Urinary bladder (tissue), 4 donors: Measurements from ENCODE around the gene ELP2. TPM values are rescaled to one million over a fixed set of nuclear protein-coding genes. Genes with fewer than 3 reads are reported as not detected.
"Not testable (repeated sequence)": the region's sequence is repeated elsewhere in the genome, so short reads cannot be mapped to it uniquely, and the experiment has no call there.

Source experiments
- DNase-seq: peaks from one replicate; pipeline ENCODE4 v3.0.0-alpha.2; 2015; ENCODE audit errors: extremely low spot score
- H3K27ac ChIP-seq: one replicate; pipeline ENCODE4 v1.5.1; 2013; ENCODE audit warnings: low read depth, mild to moderate bottlenecking, moderate library complexity
- H3K36me3 ChIP-seq: one replicate; pipeline ENCODE4 v1.6.1; 2013; ENCODE audit warnings: mild to moderate bottlenecking, moderate library complexity; ENCODE audit not compliant: insufficient read depth
- H3K4me1 ChIP-seq: one replicate; pipeline ENCODE4 v1.6.1; 2013; ENCODE audit warnings: mild to moderate bottlenecking, moderate library complexity; ENCODE audit not compliant: insufficient read depth
- H3K4me3 ChIP-seq: one replicate; pipeline ENCODE4 v1.5.1; 2013; ENCODE audit warnings: low read depth, low read length
- WGBS: extraction: QIAGEN DNeasy Blood & Tissue Kit; methylation state at CpG from one replicate; pipeline ENCODE4 v1.1.7; 2013; 5-methylcytosine and 5-hydroxymethylcytosine counted together
- polyA plus RNA-seq: library from polyadenylated mRNA; stranded (reverse); fragments of 200-250 nt; gene quantifications from one replicate; pipeline ENCODE4 v1.2.3, GENCODE V29; 2013
- total RNA-seq: library from RNA; depleted of rRNA; stranded (reverse); fragments of >200 nt; gene quantifications from one replicate; pipeline ENCODE4 v1.2.3, GENCODE V29; 2014
- donor health status: healthy with polysubstance abuse.
- donor health status: healthy.

ELP2 gene
- total and polyA plus RNA-seq, 2 donors: 47.7 to 172 TPM

DNA sequence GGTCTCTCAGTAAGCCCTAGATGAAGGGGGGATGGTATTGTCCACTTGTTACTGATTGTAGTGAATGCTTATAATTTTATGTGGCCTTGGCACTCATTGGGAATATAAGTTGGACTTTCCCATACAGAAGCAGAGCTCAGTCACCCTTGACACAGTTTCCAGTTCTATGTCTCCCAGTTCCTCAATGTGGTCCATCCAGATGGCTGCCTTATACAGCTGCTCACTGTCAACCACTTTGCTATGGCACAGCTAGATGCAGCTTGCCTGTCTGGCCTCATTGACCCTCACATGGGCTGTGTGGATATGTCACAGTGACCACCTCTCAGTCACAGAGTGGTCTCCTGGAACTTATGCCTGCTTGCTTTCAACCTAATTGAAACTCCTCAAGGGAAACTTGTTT, 22.2 kb upstream of the ELP2 start:
- DNase-seq: no peak
- no peak overlapping the region for H3K27ac ChIP-seq
- H3K4me1 ChIP-seq: no peaks in the 10 kb centered on the region
- no peak overlapping the region for H3K4me3 ChIP-seq
- no peaks in the 10 kb centered on the region for H3K36me3 ChIP-seq

DNA sequence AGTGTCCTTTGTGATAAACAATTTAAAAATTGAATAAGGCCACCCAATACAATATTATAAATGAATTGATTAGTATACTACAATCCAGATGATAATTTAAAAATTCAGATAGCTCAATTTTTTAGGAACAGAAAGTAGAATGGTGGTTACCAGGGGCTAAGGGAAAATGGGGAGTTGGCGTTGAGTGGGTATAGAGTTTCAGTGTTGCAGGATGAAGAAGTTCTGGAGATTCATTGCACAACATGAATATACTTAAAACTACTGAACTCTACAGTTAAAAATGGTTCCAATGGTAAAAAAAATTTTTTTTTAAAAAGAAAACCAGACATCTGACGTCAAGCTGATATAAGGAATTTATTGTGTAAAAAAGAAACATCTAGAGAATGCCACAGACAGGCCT, 21.5 kb upstream of the ELP2 start:
- no peak overlapping the region for H3K4me3 ChIP-seq
- 49% methylated on average over 2 of the region's 2 CpGs for WGBS
- DNase-seq: no peak
- H3K4me1 ChIP-seq: no peaks in the 10 kb centered on the region
- peaks cover 3% of the 10 kb centered on the region for H3K36me3 ChIP-seq
- H3K27ac ChIP-seq: no peak overlapping the region

DNA sequence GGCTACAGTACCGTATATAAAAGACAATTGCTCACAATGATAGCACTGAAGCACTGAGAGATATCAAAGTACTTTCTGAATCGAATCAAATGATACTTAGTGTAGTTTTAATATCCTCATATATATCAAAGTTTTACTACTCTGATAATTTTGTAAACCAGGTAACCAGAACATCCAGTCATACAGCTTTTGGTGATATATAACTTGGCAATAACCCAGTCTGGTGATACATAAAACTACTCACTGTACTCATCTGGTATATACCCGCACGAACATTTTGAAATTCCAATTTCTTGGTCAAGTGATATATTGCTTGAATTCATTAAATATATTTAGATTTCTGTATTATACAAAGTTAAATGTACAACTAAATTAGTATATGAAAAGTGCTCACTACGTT, 21.1 kb upstream of the ELP2 start:
- WGBS: 83% methylated on average over 5 of the region's 5 CpGs
- H3K4me3 ChIP-seq: no peak overlapping the region
- H3K27ac ChIP-seq: no peak overlapping the region
- no peak for DNase-seq
- peaks cover 3% of the 10 kb centered on the region for H3K36me3 ChIP-seq
- H3K4me1 ChIP-seq: no peaks in the 10 kb centered on the region

DNA sequence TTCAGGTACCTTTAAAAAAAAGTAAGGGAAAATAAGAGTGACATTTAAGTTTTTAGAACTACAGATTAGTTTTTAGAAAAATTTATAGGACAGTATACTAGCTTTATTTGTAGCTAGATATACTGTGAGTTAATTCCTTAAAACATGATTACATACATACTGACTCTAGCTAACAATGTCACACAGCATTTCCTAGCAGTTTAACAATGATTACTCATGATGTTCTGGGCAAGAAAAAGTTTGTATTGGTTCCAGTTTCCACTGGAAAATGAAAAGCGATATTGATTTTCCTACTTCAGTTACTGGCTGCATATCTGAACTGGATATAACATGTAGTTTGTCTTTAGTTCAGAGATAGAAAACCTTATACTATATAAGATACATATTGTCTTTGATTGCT, 20.0 kb upstream of the ELP2 start:
- no peak overlapping the region for H3K27ac ChIP-seq
- H3K4me1 ChIP-seq: no peaks in the 10 kb centered on the region
- DNase-seq: no peak
- no peak overlapping the region for H3K4me3 ChIP-seq
- H3K36me3 ChIP-seq: peaks cover 3% of the 10 kb centered on the region
- WGBS: 91% methylated on average over 1 of the region's 1 CpG

DNA sequence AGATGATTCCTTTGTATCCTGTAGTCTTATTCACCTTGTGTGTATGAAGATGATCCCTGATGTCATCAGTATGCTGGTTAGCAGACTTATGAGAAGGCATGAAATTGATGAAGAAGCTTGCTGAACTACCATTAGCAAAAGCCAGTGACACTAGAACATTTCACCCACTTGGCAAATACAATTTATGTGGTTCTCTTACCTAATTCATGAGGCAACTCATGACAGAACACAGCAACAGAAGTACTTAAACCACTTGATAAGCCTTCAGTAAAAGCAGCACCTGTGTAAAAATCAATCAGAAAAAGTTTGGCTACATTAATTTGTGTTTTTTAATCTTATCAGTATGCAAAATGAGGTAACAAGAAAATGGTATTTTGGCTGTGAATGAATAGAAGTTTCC, 17.4 kb upstream of the ELP2 start:
- H3K36me3 ChIP-seq: peaks cover 3% of the 10 kb centered on the region
- H3K27ac ChIP-seq: no peak overlapping the region
- H3K4me1 ChIP-seq: no peaks in the 10 kb centered on the region
- no peak for DNase-seq
- no peak overlapping the region for H3K4me3 ChIP-seq

DNA sequence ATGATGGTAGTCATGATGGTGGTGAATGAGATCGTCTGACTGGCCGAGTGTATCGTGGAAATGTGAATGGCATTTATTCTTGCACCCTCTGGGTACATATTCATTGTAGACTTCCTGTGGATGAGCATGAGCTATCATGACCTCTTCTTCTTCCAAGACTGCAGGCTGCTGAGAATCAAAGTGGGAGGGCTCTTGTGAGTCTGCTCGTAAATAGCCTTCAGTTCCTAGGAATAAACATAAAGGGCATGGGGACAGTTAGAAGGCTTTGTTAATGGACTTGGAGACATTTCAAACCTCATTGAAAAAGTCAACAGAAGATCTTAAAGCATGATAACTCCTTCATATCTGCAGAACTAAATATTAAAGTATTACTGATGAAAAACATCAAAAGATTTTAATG, 15.4 kb upstream of the ELP2 start:
- no peak overlapping the region for H3K4me3 ChIP-seq
- WGBS: 64% methylated on average over 4 of the region's 4 CpGs
- no peak overlapping the region for H3K27ac ChIP-seq
- H3K36me3 ChIP-seq: peaks cover 3% of the 10 kb centered on the region
- no peaks in the 10 kb centered on the region for H3K4me1 ChIP-seq
- DNase-seq: no peak

DNA sequence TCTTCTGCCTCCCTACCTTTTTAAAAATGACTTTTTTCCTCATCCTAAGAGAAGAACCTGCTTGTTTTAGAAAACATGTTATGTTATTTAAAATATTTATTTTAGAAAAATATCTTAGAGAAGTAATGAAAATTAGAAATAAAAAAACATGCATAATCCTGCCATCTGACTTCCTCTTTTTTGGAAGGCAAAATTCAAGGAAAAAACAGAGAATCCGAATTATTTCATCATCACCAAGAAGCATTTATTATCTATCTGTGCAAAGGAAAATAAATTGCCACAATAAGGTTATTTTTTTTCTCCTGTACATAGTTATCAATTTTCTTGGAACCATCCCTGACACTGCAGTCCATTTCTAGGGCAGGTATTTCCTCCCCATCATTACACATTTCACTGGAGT, 15.0 kb upstream of the ELP2 start:
- Histone ChIP-seq H3K36me3 (peaks cover 3% of the 10 kb centered on the region), H3K4me3 (no peak overlapping the region), H3K4me1 (no peaks in the 10 kb centered on the region), H3K27ac (no peak overlapping the region)
- DNase-seq: no peak
- 74% methylated on average over 1 of the region's 1 CpG for WGBS

DNA sequence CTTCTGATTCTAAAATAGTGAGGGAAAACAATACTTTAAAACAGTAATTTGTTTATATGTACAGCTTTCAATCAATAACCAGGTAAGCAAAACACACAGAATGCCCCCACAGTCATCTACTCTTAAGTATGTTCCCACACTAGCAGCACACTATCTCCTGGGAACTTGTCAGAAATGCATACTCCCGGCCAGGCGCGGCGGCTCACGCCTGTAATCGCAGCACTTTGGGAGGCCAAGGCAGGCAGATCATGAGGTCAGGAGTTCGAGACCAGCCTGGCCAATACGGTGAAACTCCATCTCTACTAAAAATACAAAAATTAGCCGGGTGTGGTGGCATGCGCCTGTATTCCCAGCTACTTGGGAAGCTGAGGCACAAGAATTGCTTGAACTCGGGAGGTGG, 12.9 kb upstream of the ELP2 start:
- 95% methylated on average over 11 of the region's 11 CpGs for WGBS
- H3K4me3 ChIP-seq, H3K27ac ChIP-seq, DNase-seq, H3K36me3 ChIP-seq, H3K4me1 ChIP-seq: not testable (repeated sequence)

DNA sequence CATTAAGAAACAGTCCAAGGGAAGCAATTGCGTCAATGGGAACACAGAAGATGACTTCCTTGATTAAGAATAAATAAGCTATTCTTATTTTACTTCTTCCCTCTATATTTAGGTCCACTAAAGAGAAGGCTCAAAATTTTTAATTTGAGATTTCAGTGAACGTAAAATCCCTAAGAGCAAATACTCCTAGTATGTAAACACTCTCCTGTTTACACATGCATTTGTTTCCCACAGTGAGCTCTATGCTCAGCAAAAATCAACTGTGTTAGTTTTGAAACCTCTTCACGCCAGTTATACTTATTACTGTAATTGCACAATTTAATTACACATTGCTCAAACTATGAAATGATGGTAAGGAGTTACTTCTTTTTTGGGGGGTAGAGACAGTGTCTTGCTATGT, 9.4 kb upstream of the ELP2 start:
- no peak overlapping the region for H3K27ac ChIP-seq
- no peak overlapping the region for H3K4me3 ChIP-seq
- DNase-seq: no peak
- no peaks in the 10 kb centered on the region for H3K4me1 ChIP-seq
- WGBS: 85% methylated on average over 3 of the region's 3 CpGs
- peaks cover 5% of the 10 kb centered on the region for H3K36me3 ChIP-seq

DNA sequence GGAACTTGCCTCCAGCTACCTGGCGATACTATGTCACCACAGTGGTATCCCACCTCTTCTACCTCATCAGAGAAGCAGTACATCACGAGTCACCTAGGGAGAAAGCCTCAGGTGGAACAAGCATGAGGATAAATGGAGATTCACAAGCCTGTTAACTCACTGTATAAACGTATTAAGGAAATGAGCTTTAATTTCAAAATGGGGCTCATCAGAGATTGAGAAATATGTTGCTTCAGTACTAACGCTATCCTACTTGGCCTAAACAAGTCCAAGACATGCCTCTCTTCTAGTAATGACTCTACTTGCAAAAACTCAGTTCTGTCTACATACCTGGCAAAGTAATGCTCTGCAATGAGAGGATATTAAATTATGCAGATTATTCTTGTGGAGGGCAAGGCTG, 4.9 kb upstream of the ELP2 start:
- H3K4me3 ChIP-seq: no peak overlapping the region
- H3K36me3 ChIP-seq: peaks cover 5% of the 10 kb centered on the region
- no peaks in the 10 kb centered on the region for H3K4me1 ChIP-seq
- H3K27ac ChIP-seq: no peak overlapping the region
- WGBS: 92% methylated on average over 4 of the region's 4 CpGs
- DNase-seq: no peak

DNA sequence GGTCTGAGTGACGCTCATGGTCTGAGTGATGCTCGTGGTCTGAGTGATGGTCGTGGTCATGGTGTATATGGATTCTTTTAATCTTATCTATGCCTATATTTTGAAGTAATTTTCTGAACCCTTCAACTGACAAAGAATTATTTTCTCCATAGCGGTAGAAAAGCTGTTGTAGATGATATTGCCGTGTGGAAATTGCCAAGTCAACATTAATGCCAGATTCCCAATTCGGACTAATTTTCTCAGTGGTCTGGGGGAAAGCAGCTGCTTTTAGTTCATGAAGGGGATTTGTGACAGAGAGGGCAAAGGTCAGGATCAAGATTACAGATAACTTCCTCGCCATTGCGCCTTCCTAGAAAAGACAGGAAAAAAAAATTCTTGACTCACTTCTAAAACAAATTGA, 3.0 kb upstream of the ELP2 start:
- WGBS: 91% methylated on average over 8 of the region's 8 CpGs
- DNase-seq: no peak
- no peak overlapping the region for H3K4me3 ChIP-seq
- peaks cover 5% of the 10 kb centered on the region for H3K4me1 ChIP-seq
- H3K36me3 ChIP-seq: peaks cover 2% of the 10 kb centered on the region
- no peak overlapping the region for H3K27ac ChIP-seq

DNA sequence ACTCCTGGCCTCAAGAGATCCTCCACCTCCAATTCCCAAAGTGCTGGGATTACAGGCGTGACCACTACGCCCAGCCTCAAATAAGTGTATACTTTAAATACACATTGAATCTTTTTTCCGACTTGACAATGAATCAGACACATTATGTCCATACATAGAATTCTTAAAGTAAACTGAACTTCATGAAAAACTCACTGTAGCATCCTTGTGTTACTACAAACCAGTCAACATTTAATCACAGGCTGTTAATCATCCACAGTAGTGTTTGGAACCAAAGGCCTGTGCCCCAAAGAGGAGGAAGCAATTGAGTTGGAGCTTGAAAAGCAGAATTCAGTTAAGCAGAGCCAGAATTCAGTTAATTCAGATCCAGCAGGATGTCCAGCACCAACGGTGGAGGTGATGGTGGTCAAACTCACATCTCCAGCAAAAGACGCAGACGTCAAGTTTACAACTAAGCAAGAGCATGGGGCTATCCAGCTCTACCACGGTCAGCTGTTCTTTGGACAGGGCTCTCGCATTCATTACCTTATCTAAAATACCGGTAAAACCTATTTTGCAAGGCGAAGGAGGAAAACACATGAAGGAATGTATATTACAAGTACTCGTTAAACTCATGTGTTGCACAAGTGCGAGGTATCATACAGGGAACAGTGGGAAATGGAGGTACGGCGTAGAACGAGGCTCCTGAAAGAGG, 1.7 kb upstream of the ELP2 start:
- Histone ChIP-seq H3K4me1 (peaks cover 7% of the 10 kb centered on the region), H3K27ac (no peak overlapping the region), H3K4me3 (peak overlapping the region; percentile 96), H3K36me3 (no peaks in the 10 kb centered on the region)
- 20% methylated on average over 15 of the region's 15 CpGs for WGBS
- no peak for DNase-seq

DNA sequence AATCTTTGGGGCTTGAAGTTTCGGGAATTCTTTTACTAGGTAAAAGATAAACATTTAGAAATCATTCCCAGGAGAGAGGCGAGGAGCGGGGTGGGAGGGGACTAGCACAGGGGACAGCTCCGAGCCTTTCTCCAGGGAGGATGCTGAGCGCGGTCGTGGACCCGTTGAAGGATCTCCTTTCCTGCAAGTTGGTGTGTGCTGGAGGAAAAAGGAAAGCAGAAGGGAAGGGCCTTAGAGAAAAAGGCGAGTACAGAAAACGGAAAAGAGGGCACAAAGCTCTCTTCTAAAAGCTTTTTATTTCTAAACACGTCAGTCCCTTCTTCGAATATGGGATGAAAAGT, 1.2 kb upstream of the ELP2 start:
- no peaks in the 10 kb centered on the region for H3K36me3 ChIP-seq
- peak overlapping the region; percentile 96 for H3K4me3 ChIP-seq
- no peak for DNase-seq
- peaks cover 7% of the 10 kb centered on the region for H3K4me1 ChIP-seq
- H3K27ac ChIP-seq: no peak overlapping the region
- WGBS: 1% methylated on average over 12 of the region's 12 CpGs

DNA sequence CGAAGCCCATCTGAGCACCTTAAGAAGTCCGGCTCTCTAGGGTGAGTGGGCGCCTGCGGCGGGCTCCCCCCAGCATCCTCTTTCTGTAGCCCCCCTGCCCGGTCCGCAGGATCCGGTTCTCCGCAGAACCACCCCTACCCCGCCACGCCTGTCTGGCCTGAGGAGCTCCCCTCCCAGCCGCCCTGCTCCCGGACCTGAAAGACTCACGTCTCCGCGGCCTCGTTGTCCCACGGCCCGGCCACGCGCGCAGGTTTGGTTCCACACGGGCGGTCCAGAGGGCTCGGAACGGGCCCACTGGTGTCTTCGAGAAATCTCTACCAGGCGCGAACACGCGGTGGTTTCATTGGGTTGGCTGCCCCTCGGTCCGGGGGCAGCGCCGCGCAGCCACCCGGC, 796 bp upstream of the ELP2 start:
- Histone ChIP-seq H3K36me3 (no peaks in the 10 kb centered on the region), H3K27ac (peak overlapping the region; percentile 72), H3K4me1 (peaks cover 7% of the 10 kb centered on the region), H3K4me3 (peak overlapping the region; percentile 96)
- under 1% methylated on average over 37 of the region's 37 CpGs for WGBS
- DNase-seq: no peak
